Activated CD8-positive, alpha-beta T cell treated with anti-CD3 and anti-CD28 coated beads for 36 hours (primary cell): ENCODE measurements around the gene ZBTB11. TPM values are rescaled to one million over a fixed set of nuclear protein-coding genes. Genes with fewer than 3 reads are reported as not detected.
"Not testable (repeated sequence)": the region's sequence is repeated elsewhere in the genome, so short reads cannot be mapped to it uniquely, and the experiment has no call there.

Experiments used
- ATAC-seq: fragments of 200-7000 bp; cut with Tn5 transposase; one replicate; pipeline ENCODE4 v1.10.0; 2021; ENCODE audit warnings: mild to moderate bottlenecking, moderate library complexity
- CTCF ChIA-PET: fragments of 350-600 bp; sonication (Branson Sonifier 250); formaldehyde crosslinking; loops from one replicate; lab custom pipeline; 2021; ENCODE audit warnings: antibody characterized with exemption; lab: Charles Lee
- POLR2A ChIA-PET: fragments of 350-600 bp; sonication (Branson Sonifier 250); formaldehyde crosslinking; loops from one replicate; lab custom pipeline; 2021; ENCODE audit warnings: antibody characterized with exemption; lab: Charles Lee
- DNase-seq: peaks from one replicate; pipeline ENCODE4 v3.0.0-alpha.2; 2020
- H3K27ac Mint-ChIP-seq: one replicate; pipeline ENCODE4 v1.8.0; 2021; ENCODE audit warnings: mild to moderate bottlenecking, mixed read lengths
- H3K27me3 Mint-ChIP-seq: one replicate; pipeline ENCODE4 v1.8.0; 2021; ENCODE audit warnings: mixed read lengths
- H3K36me3 Mint-ChIP-seq: one replicate; pipeline ENCODE4 v1.8.0; 2021; ENCODE audit warnings: low read depth, mixed read lengths
- H3K4me1 Mint-ChIP-seq: one replicate; pipeline ENCODE4 v1.8.0; 2021; ENCODE audit warnings: low read depth, mixed read lengths
- H3K4me3 Mint-ChIP-seq: one replicate; pipeline ENCODE4 v1.8.0; 2021; ENCODE audit warnings: mild to moderate bottlenecking, moderate library complexity, mixed read lengths
- H3K9me3 Mint-ChIP-seq: one replicate; pipeline ENCODE4 v1.8.0; 2021; ENCODE audit warnings: mixed read lengths
- CTCF ChIP-seq: fragments of 200-600 bp; IDR thresholded peaks from one replicate; pipeline ENCODE4 v1.8.0; 2022; ENCODE audit warnings: antibody characterized with exemption, mild to moderate bottlenecking
- intact Hi-C: fragments of 100-400 bp; cut with micrococcal nuclease; formaldehyde crosslinking; loops from one replicate; pipeline ENCODE4 v1.10.0; 2022
- total RNA-seq, 2 experiments: library from RNA; stranded (reverse); gene quantifications; one replicate each; pipeline ENCODE4 v1.2.3, GENCODE V29; 2021

The ZBTB11 gene
- total RNA-seq, 2 experiments from 2014 or later: 28.5 to 29.6 TPM

DNA sequence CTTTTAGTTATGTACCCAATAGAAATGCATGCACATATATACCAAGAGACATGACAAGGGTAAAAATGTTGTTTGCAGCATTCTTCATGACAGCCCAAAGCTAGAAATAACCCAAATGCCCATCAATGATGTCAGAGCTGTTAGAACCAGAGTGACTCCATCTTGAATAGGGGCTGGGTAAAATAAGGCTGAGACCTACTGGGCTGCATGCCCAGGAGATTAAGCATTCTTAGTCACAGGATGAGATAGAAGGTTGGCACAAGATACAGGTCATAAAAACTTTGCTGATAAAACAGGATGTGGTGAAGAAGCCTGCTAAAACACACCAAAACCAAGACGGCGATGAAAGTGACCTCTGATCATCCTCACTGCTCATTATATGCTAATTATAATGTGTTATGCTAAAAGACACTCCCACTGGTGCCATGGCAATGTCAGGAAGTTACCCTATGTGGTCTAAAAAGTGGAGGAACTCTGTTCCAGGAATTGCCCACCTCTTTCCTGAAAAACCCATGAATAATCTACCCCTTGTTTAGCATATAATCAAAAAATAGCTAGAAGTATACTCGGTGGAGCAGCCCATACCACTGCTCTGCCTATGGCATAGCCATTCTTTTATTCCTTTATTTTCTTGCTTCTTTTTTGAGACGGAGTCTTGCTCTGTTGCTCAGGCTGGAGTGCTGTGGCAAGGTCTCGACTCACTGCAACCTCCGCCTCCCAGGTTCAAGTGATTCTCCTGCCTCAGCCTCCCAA lies 32.9 kb downstream of the ZBTB11 start:
- TF ChIP-seq CTCF: no peak
- peaks cover 31% of the 10 kb centered on the region for H3K4me1 Mint-ChIP-seq
- H3K27ac Mint-ChIP-seq: peak overlapping the region; percentile 87
- no peaks in the 10 kb centered on the region for H3K27me3 Mint-ChIP-seq
- intact Hi-C loops: loop anchor here (5.0 kb wide), 1 partner anchor 72 kb away; the partner anchor contains the start of gene PCNP
- H3K36me3 Mint-ChIP-seq: peaks cover 10% of the 10 kb centered on the region
- CTCF ChIA-PET: interaction anchor here (0.6 to 2.4 kb wide), 3 partner anchors 22 to 1257 kb away, joined by 3 to 6 read pairs (median 4); partner anchors contain the start of gene PCNP
- H3K4me3 Mint-ChIP-seq: no peak overlapping the region
- ATAC-seq (peak; percentile 94), DNase-seq (peak; percentile 85)
- H3K9me3 Mint-ChIP-seq: no peaks in the 10 kb centered on the region
- POLR2A ChIA-PET: interaction anchor here (0.7 to 1.2 kb wide), 3 partner anchors 29 to 59 kb away, joined by 3 to 7 read pairs (median 3); no protein-coding TSS in a partner anchor

DNA sequence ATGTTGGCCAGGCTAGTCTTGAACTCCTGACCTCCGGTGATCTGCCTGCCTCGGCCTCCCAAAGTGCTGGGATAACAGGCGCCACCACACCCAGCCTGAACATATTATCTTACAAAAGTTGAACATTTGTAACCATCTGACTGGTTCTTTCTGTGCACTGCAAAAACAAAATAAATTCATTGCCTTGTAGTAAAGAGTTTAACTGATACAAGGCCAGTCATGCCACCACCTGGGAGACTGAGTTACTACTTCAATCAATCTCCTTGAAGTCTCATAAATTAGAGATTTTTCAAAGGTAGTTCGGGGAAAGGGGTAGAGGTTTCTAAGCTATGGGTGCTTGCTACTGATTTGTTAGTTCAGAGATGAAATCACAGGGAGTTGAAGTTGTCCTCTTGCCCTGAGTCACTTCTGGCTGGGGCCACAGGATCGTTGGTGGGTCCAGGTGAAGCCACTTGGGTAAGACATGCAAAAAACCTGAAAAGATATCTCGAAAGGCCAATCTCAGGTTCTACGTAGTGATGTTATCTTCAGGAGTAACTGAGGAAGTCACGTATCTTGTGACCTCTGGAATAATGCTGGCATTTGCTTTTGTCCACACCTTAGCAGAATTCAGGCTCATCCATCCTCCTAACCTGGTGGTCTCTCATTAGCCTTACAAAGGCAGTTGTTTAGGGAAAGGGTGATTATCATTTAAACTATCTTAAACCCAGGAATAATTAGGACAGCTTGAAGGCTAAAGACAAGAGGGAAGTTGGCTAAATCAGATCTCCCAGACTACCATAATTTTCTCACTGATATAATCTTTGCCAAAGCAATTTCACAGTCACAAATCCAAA lies 33.7 kb downstream of the ZBTB11 start:
- intact Hi-C loops: loop anchor here (5.0 kb wide), 1 partner anchor 71 kb away; the partner anchor contains the start of gene PCNP
- Mint-ChIP-seq H3K4me1 (peaks cover 31% of the 10 kb centered on the region), H3K27ac (peak overlapping the region; percentile 87), H3K9me3 (no peaks in the 10 kb centered on the region), H3K27me3 (no peaks in the 10 kb centered on the region), H3K36me3 (peaks cover 6% of the 10 kb centered on the region), H3K4me3 (no peak overlapping the region)
- ChIA-PET CTCF (interaction anchor here (2.4 kb wide), 1 partner anchor 69 kb away, joined by 6 read pairs; the partner anchor contains the start of gene PCNP), POLR2A (interaction anchor here (0.7 to 1.2 kb wide), 2 partner anchors 30 to 33 kb away, joined by 3 to 7 read pairs; no protein-coding TSS in a partner anchor)
- ATAC-seq: no peak
- DNase-seq: no peak
- no peak for TF ChIP-seq CTCF

DNA sequence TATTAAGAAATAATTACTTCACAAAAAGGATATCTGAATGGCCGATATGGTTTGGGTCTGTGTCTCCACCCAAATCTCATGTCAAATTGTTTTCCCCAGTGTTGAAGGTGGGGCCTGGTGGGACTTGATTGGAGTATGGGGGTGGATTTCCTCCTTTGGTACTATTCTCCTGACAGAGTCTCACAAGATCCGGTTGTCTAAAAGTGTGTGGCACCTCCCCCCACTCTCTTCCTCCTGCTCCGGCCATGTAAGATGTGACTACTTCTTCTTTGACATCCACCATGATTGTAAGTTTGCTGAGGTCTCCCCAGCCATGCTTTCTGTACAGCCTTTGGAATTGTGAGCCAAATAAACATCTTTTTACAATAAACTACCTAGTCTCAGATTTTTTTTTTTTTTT lies 34.5 kb downstream of the ZBTB11 start:
- Mint-ChIP-seq H3K27ac (no peak overlapping the region), H3K4me1 (peaks cover 31% of the 10 kb centered on the region), H3K4me3 (no peak overlapping the region), H3K36me3 (peaks cover 3% of the 10 kb centered on the region), H3K27me3 (no peaks in the 10 kb centered on the region), H3K9me3 (no peaks in the 10 kb centered on the region)
- no peak for ATAC-seq
- POLR2A ChIA-PET: no interaction called here
- DNase-seq: no peak
- CTCF ChIA-PET: interaction anchor here (2.4 kb wide), 1 partner anchor 69 kb away, joined by 6 read pairs; the partner anchor contains the start of gene PCNP
- intact Hi-C loops: loop anchor here (5.0 kb wide), 1 partner anchor 70 kb away; the partner anchor contains the start of gene PCNP
- no peak for TF ChIP-seq CTCF

- intact Hi-C loops: loop anchor here (5.0 kb wide), 1 partner anchor 69 kb away; the partner anchor contains the start of gene PCNP
- CTCF ChIA-PET, ATAC-seq, H3K9me3 Mint-ChIP-seq, H3K4me3 Mint-ChIP-seq, DNase-seq, H3K27me3 Mint-ChIP-seq, H3K36me3 Mint-ChIP-seq: not testable (repeated sequence)
- peak overlapping the region; percentile 24 for H3K27ac Mint-ChIP-seq
- peaks cover 31% of the 10 kb centered on the region for H3K4me1 Mint-ChIP-seq
- POLR2A ChIA-PET: interaction anchor here (1.5 kb wide), 1 partner anchor 68 kb away, joined by 4 read pairs; the partner anchor contains the start of gene PCNP
Measured at GRCh38 chr3:101641397-101642115, 35.4 kb downstream of the ZBTB11 start.
